SK-N-SH (cell line): ENCODE measurements around the gene LBHD1. TPM values are rescaled to one million over a fixed set of nuclear protein-coding genes. Genes with fewer than 3 reads are reported as not detected.
"Not testable (repeated sequence)": the region's sequence is repeated elsewhere in the genome, so short reads cannot be mapped to it uniquely, and the experiment has no call there.

Source experiments
- CTCF ChIA-PET: fragments of 300-600, 350-600 bp; formaldehyde crosslinking; extraction: SDS; loops from one replicate; lab custom pipeline; 2021; lab: Yijun Ruan, JAX
- POLR2A ChIA-PET: fragments of 350-600 bp; sonication (Branson Sonifier 250); formaldehyde crosslinking; extraction: SDS; loops from one replicate; lab custom pipeline; 2020; ENCODE audit warnings: antibody characterized with exemption, inconsistent platforms; lab: Yijun Ruan, JAX
- DNase-seq: peaks from one replicate; pipeline ENCODE4 v3.0.0; 2012
- H2AFZ ChIP-seq: fragments of 200-600 bp; sonication (generic); 2 replicates; pipeline ENCODE4 v1.8.1; 2016; ENCODE audit warnings: antibody characterized with exemption, mild to moderate bottlenecking, low read depth
- H3F3A ChIP-seq: fragments of 200-600 bp; sonication (generic); replicated peaks from 2 replicates; pipeline ENCODE3; 2016; ENCODE audit warnings: antibody characterized with exemption, mild to moderate bottlenecking; ENCODE audit not compliant: insufficient read depth
- H3K27ac ChIP-seq, 2 experiments: fragments of 200-500 bp in 1 of 2; fragments of 200-600 bp in 1 of 2; sonication (Bioruptor generic) in 1 of 2; sonication (generic), shearing (Covaris generic) in 1 of 2; 2 replicates each; pipeline versions ENCODE4 v1.5.1 to v1.6.1; 2014 to 2016; ENCODE audit warnings: low read depth in 2 of 2, inconsistent platforms in 1 of 2, low read length in 1 of 2, mild to moderate bottlenecking in 1 of 2, mixed read lengths in 1 of 2
- H3K27me3 ChIP-seq: fragments of 200-600 bp; sonication (generic), shearing (Covaris generic); 2 replicates; pipeline ENCODE4 v1.6.1; 2016; ENCODE audit warnings: mixed run types; ENCODE audit not compliant: insufficient read depth
- H3K36me3 ChIP-seq, 2 experiments: fragments of 200-500 bp in 1 of 2; fragments of 200-600 bp in 1 of 2; sonication (Bioruptor generic) in 1 of 2; sonication (generic) in 1 of 2; replicated peaks in 1 of 2; 2 replicates each; pipeline versions ENCODE3 to v1.5.1; 2014 to 2016; ENCODE audit warnings: low read length in 1 of 2, mild to moderate bottlenecking in 1 of 2; ENCODE audit not compliant: insufficient read depth in 2 of 2, control insufficient read depth in 1 of 2
- H3K4me1 ChIP-seq, 2 experiments: fragments of 200-500 bp in 1 of 2; fragments of 200-600 bp in 1 of 2; sonication (Bioruptor generic) in 1 of 2; sonication (generic), shearing (Covaris generic) in 1 of 2; 2 replicates each; pipeline versions ENCODE4 v1.5.1 to v1.6.1; 2014 to 2016; ENCODE audit warnings: low read depth in 1 of 2, low read length in 1 of 2, mixed run types in 1 of 2; ENCODE audit not compliant: insufficient read depth in 2 of 2, control insufficient read depth in 1 of 2
- H3K4me2 ChIP-seq: fragments of 200-600 bp; sonication (generic), shearing (Covaris generic); 2 replicates; pipeline ENCODE4 v1.6.1; 2017; ENCODE audit warnings: mixed run types
- H3K4me3 ChIP-seq, 2 experiments: fragments of 200-500 bp in 1 of 2; fragments of 200-600 bp in 1 of 2; sonication (Bioruptor generic) in 1 of 2; sonication (generic), shearing (Covaris generic) in 1 of 2; 2 replicates each; pipeline versions ENCODE4 v1.5.1 to v1.8.1; 2014 to 2016; ENCODE audit warnings: low read depth in 2 of 2, inconsistent platforms in 1 of 2, low read length in 1 of 2, mild to moderate bottlenecking in 1 of 2, mixed read lengths in 1 of 2, moderate library complexity in 1 of 2
- H3K79me2 ChIP-seq: fragments of 200-600 bp; sonication (generic); 2 replicates; pipeline ENCODE4 v1.8.1; 2017; ENCODE audit warnings: mild to moderate bottlenecking; ENCODE audit not compliant: insufficient read depth
- H3K9ac ChIP-seq: fragments of 200-600 bp; sonication (generic); 2 replicates; pipeline ENCODE4 v1.6.1; 2017; ENCODE audit warnings: mixed run types
- H3K9me2 ChIP-seq: fragments of 200-600 bp; sonication (generic); 2 replicates; pipeline ENCODE4 v1.6.1; 2017; ENCODE audit warnings: mixed run types
- H3K9me3 ChIP-seq: fragments of 200-600 bp; sonication (generic); 2 replicates; pipeline ENCODE4 v1.6.1; 2017; ENCODE audit warnings: mixed run types, mild to moderate bottlenecking, moderate library complexity
- H4K20me1 ChIP-seq: fragments of 200-600 bp; sonication (generic); 2 replicates; pipeline ENCODE4 v1.6.1; 2017; ENCODE audit warnings: mild to moderate bottlenecking, mixed run types; ENCODE audit not compliant: insufficient read depth
- CHD2 ChIP-seq: fragments of 150-350 bp; IDR thresholded peaks from 2 replicates; pipeline ENCODE4 v1.6.1; 2018; ENCODE audit warnings: low read length; ENCODE audit not compliant: partially characterized antibody
- EP300 ChIP-seq, 2 experiments: IDR thresholded peaks; 2 replicates each; pipeline versions ENCODE4 v1.4.0 to v1.6.1; 2012; ENCODE audit warnings: borderline replicate concordance in 1 of 2, low read depth in 1 of 2, low read length in 1 of 2
- FOSL2 ChIP-seq: IDR thresholded peaks from 2 replicates; pipeline ENCODE4 v1.4.0; 2012; ENCODE audit warnings: low read depth, mild to moderate bottlenecking, moderate library complexity, borderline replicate concordance
- MXI1 ChIP-seq: IDR thresholded peaks from 2 replicates; pipeline ENCODE4 v1.6.1; 2012; ENCODE audit warnings: mild to moderate bottlenecking, low read depth, low read length, improper control_type of control experiment
- NFIC ChIP-seq: IDR thresholded peaks from 2 replicates; pipeline ENCODE4 v1.4.0; 2012; ENCODE audit warnings: borderline replicate concordance
- RAD21 ChIP-seq: IDR thresholded peaks from 2 replicates; pipeline ENCODE4 v1.6.1; 2012; ENCODE audit warnings: mild to moderate bottlenecking, low read length
- RCOR1 ChIP-seq: fragments of 150-350 bp; IDR thresholded peaks from 2 replicates; pipeline ENCODE4 v1.6.1; 2017; ENCODE audit warnings: antibody characterized with exemption, low read length
- SIN3A ChIP-seq: IDR thresholded peaks from 2 replicates; pipeline ENCODE4 v1.6.1; 2012; ENCODE audit warnings: low read depth, mild to moderate bottlenecking, low read length, moderate library complexity, borderline replicate concordance
- SMC3 ChIP-seq: IDR thresholded peaks from 2 replicates; pipeline ENCODE4 v1.6.1; 2012; ENCODE audit warnings: low read depth, low read length, improper control_type of control experiment
- USF1 ChIP-seq: IDR thresholded peaks from 2 replicates; pipeline ENCODE4 v1.4.0; 2012; ENCODE audit warnings: low read depth, borderline replicate concordance
- YY1 ChIP-seq: IDR thresholded peaks from 2 replicates; pipeline ENCODE4 v1.4.0; 2012; ENCODE audit warnings: low read depth, mild to moderate bottlenecking
- ZBTB33 ChIP-seq: IDR thresholded peaks from 2 replicates; pipeline ENCODE4 v1.4.0; 2012; ENCODE audit warnings: low read depth, borderline replicate concordance
- WGBS: methylation state at CpG from one replicate; pipeline ENCODE4 v1.1.6; 2017; ENCODE audit warnings: low lambda C conversion rate; 5-methylcytosine and 5-hydroxymethylcytosine counted together
- polyA plus RNA-seq, 3 experiments: library from polyadenylated mRNA; depleted of rRNA; stranded (reverse); fragments of >200 nt; gene quantifications; 2 replicates each; pipeline ENCODE4 v1.2.3, GENCODE V29; 2012

Gene LBHD1
- polyA plus RNA-seq, 1 of the 3 experiments (the other 2 are of a cell fraction), result 9.7 TPM

- H2AFZ ChIP-seq, result peak overlapping the region; percentile 97; the same call in 1 of the 2 replicates
- H3K4me1 ChIP-seq, result peaks cover 2 to 5% of the 10 kb centered on the region in 2 experiments; a peak in 2 of 4 replicates
- H3K4me2 ChIP-seq, result no peak overlapping the region
- no peak overlapping the region for H3K4me3 ChIP-seq
- H3K36me3 ChIP-seq, result peaks cover 0 to 5% of the 10 kb centered on the region in 2 experiments
- H3K9me2 ChIP-seq, result no peaks in the 10 kb centered on the region
- H3K79me2 ChIP-seq, result peaks cover 30% of the 10 kb centered on the region
- no peak overlapping the region for H3K9ac ChIP-seq
- 90% methylated on average over 11 of the region's 11 CpGs for WGBS
- no peaks in the 10 kb centered on the region for H3K27me3 ChIP-seq
- H3K9me3 ChIP-seq, result no peaks in the 10 kb centered on the region
- no peaks in the 10 kb centered on the region for H4K20me1 ChIP-seq
- no peak for DNase-seq
- CTCF ChIA-PET, result interaction anchor here (1.6 kb wide), 1 partner anchor 41 kb away, joined by 4 read pairs; the partner anchor contains the start of gene ROM1
- POLR2A ChIA-PET, result interaction anchor here (2.2 kb wide), 1 partner anchor 10 kb away, joined by 31 read pairs; the partner anchor contains the start of genes C11orf98 and CSKMT
- no peak overlapping the region for H3K27ac ChIP-seq
- H3F3A ChIP-seq, result peaks cover 5% of the 10 kb centered on the region
- TF ChIP-seq MXI1, result no peak
- TF ChIP-seq NFIC, result no peak
- no peak for TF ChIP-seq YY1
- TF ChIP-seq CHD2, result no peak
- no peak for TF ChIP-seq FOSL2
- TF ChIP-seq EP300 (IDR thresholded peaks at IDR 0.05; ENCODE audit: borderline replicate concordance in 1 of 2, low read depth in 1 of 2, low read length in 1 of 2), result no peak
These were observed 17.8 kb downstream of the LBHD1 start for GRCh38 chr11:62654297-62654696.

GRCh38 chr11:62652161-62653006, 19.7 kb downstream of the LBHD1 start:
- no peaks in the 10 kb centered on the region for H3K27me3 ChIP-seq
- POLR2A ChIA-PET, result interaction anchor here (0.7 to 1.1 kb wide), 11 partner anchors 9 to 61 kb away, joined by 3 to 25 read pairs (median 4); partner anchors contain the start of genes B3GAT3, C11orf98, CSKMT and LBHD1
- H3K4me1 ChIP-seq, result peaks cover 2 to 5% of the 10 kb centered on the region in 2 experiments; a peak in 2 of 4 replicates
- peaks cover 30% of the 10 kb centered on the region for H3K79me2 ChIP-seq
- H4K20me1 ChIP-seq, result no peaks in the 10 kb centered on the region
- H3K36me3 ChIP-seq, result peaks cover 0 to 16% of the 10 kb centered on the region in 2 experiments
- H3K9me3 ChIP-seq, result no peaks in the 10 kb centered on the region
- 40% methylated on average over 16 of the region's 16 CpGs for WGBS
- H3K27ac ChIP-seq, result peak overlapping the region; percentile 67 to 79; a peak in 3 of 4 replicates
- H3K9me2 ChIP-seq, result no peaks in the 10 kb centered on the region
- CTCF ChIA-PET, result interaction anchor here (1.0 to 1.4 kb wide), 3 partner anchors 10 to 14 kb away, joined by 3 to 7 read pairs (median 3); partner anchors contain the start of genes C11orf98 and CSKMT
- peak overlapping the region; percentile 97; the same call in 1 of the 2 replicates for H2AFZ ChIP-seq
- TF ChIP-seq USF1, result no peak
- TF ChIP-seq MXI1, result no peak
- TF ChIP-seq SIN3A, result no peak
- no peak for TF ChIP-seq RAD21
- TF ChIP-seq CHD2, result no peak
- no peak for TF ChIP-seq ZBTB33
- no peak for TF ChIP-seq NFIC
- TF ChIP-seq SMC3, result no peak
- no peak for TF ChIP-seq EP300 (IDR thresholded peaks at IDR 0.05; ENCODE audit: borderline replicate concordance in 1 of 2, low read depth in 1 of 2, low read length in 1 of 2)
- no peak for TF ChIP-seq RCOR1
- H3K4me2 ChIP-seq, result peak overlapping the region; percentile 96
- peak overlapping the region; percentile 90 for H3K9ac ChIP-seq
- no peak for DNase-seq
- H3F3A ChIP-seq, result peaks cover 3% of the 10 kb centered on the region
- H3K4me3 ChIP-seq, result peak overlapping the region; percentile 68 to 88

GRCh38 chr11:62650283-62650682, 21.8 kb downstream of the LBHD1 start:
- H4K20me1 ChIP-seq, H3K27me3 ChIP-seq, H3K9me2 ChIP-seq, H2AFZ ChIP-seq, DNase-seq, H3K9me3 ChIP-seq, H3K27ac ChIP-seq, H3K9ac ChIP-seq, H3K4me3 ChIP-seq, H3K4me2 ChIP-seq, H3F3A ChIP-seq: not testable (repeated sequence)
- H3K36me3 ChIP-seq, result peaks cover 0 to 16% of the 10 kb centered on the region in 2 experiments
- H3K79me2 ChIP-seq, result peaks cover 41% of the 10 kb centered on the region
- ChIA-PET CTCF (interaction anchor here (0.7 to 1.2 kb wide), 2 partner anchors 37 to 137 kb away, joined by 3 read pairs; partner anchors contain the start of genes EML3 and ROM1), POLR2A (interaction anchor here (7.3 kb wide), 1 partner anchor 14 kb away, joined by 52 read pairs; the partner anchor contains the start of genes C11orf98 and CSKMT)
- H3K4me1 ChIP-seq, result peaks cover 7 to 11% of the 10 kb centered on the region in 2 experiments; a peak in 2 of 4 replicates
- WGBS, result 92% methylated on average over 12 of the region's 12 CpGs
